Right lung (tissue), 5 donors: ENCODE results near the gene SYNPO2. TPM values are rescaled to one million over a fixed set of nuclear protein-coding genes. Genes with fewer than 3 reads are reported as not detected.
A peak's percentile ranks its signal among the peaks of the same experiment; 100 is the strongest.
"Not testable (repeated sequence)": the region's sequence is repeated elsewhere in the genome, so short reads cannot be mapped to it uniquely, and the experiment has no call there.

ENCODE experiments used
- DNase-seq, 2 donors: peaks; one replicate each; pipeline ENCODE4 v3.0.0-alpha.2; 2013
- polyA plus RNA-seq, 5 donors: library from polyadenylated mRNA; unstranded; fragments of 120-200 nt; gene quantifications; one replicate each; pipeline versions ENCODE4 v1.2.1 to v1.2.3, GENCODE V29; 2013; ENCODE audit warnings: inconsistent platforms in 1 of 5, low replicate concordance in 1 of 5; ENCODE audit not compliant: insufficient read length in 5 of 5, insufficient read depth in 1 of 5

The SYNPO2 gene
- polyA plus RNA-seq, 5 donors = 3.3 to 5.7 (median 4.3) TPM

GRCh38 chr4:118877797-118878196 lies 10.9 kb upstream of the SYNPO2 start:
- no peak for DNase-seq

DNA sequence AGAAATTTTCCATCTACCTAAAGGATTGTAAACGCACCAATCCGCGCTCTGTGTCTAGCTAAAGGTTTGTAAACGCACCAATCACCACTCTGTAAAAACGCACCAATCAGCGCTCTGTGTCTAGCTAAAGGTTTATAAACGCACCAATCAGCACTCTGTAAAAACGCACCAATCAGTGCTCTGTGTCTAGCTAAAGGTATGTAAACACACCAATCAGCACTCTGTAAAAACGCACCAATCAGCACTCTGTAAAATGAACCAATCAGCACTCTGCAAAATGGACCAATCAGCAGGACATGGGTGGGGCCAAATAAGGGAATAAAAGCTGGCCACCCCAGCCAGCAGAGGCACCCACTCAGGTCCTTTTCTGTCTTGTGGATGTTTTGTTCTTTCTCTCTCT lies 10.1 kb upstream of the SYNPO2 start:
- not testable (repeated sequence) for DNase-seq

DNA sequence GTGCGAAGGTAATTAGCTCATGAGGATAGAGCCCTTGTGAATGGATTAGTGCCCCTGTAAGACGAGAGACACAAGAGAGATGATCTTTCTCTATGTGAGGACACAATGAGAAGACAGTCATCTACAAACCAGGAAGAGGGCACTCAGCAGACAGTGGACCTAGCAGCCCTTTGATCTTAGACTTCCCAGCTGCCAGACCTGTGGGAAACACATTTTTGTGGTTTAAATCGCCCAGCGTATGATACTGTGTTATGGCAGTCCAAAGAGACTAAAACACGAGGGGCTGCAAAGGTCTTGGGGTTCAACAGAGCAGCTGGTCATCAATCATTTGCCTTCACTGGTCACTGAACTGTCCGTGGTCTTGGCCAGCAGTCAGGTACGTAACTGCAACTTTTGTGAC lies 9.2 kb upstream of the SYNPO2 start:
- DNase-seq = no peak

- DNase-seq = no peak
Measured at GRCh38 chr4:118881512-118882146, 7.0 kb upstream of the SYNPO2 start.

DNA sequence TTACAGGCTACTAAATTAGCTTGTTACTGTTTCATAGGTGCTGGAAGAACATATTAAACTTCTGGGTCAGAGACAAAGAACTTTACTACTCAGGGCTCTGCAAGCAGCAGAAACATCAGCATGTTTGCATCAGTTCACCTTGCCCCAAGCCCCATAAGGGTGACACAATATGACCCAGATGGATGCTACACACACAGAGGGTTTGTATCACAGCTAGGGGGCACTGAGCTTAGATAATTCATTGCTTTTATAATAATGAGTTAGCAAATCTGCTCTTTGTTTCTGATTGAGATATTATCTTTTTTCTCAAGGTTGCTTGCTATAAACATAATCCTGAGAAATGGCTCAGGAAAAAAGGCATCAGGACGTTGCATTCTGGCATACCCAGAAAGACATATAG lies 4.8 kb upstream of the SYNPO2 start:
- DNase-seq = no peak

DNA sequence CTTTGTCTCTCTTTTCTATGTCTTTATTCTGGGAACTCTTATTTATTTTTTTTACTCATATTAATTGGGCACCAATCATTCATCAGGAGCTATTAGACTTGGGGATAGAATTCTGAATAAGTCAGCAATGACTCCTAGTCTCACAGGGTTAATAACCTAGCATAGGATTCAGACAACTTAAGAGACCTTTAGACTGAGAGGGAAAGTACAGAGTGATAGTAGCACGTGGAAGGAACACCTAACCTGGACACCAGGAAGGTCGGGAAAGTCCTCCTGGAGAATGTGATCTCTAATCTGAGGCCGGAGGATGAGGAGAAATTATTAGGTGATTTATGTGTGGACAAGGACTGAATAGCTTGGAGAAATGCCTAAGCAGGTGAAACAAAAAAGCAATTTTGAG lies 3.9 kb upstream of the SYNPO2 start:
- DNase-seq = no peak

DNA sequence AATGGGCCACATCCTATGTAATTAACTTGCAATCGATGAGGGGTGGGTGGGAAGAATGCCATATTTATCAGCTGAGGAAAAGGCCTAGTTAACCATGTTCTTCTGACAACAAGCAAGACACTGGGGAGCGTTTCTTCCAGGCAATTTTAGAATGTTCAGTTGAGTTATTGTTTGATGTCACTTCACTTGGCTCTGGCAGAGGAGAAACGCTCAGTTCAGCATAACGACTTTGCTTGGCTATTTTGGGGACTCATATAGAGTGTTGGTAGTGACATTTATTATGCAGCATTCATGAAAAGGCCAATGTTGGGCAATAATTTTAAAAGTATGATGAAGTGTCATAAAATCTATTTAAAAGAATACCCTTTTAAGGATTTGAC lies 648 bp downstream of the SYNPO2 start:
- DNase-seq = peak in 1 of 2 donors; percentile 6

DNA sequence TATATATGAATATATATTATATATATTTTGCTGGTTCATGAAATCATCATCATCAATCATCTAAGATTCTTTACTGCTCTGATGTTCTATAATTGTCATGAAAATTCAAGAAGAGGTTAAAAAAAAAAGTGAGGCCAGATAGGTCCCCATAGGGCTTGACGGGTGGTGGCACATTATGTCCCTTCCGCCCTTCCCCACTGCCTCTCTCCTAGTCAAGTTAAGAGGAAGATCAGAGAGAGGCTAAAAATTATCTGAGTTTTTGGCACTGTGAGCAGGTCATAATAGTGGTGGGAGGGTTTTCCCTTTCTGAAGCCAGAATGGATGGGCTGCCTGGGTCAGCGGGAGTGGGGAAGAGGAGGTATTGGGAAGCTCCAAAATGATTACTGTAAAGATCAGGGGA lies 5.4 kb downstream of the SYNPO2 start:
- no peak for DNase-seq

GRCh38 chr4:118898221-118898620 lies 9.6 kb downstream of the SYNPO2 start:
- no peak for DNase-seq

- no peak for DNase-seq
Measured at GRCh38 chr4:118898684-118899138, 10.1 kb downstream of the SYNPO2 start.

DNA sequence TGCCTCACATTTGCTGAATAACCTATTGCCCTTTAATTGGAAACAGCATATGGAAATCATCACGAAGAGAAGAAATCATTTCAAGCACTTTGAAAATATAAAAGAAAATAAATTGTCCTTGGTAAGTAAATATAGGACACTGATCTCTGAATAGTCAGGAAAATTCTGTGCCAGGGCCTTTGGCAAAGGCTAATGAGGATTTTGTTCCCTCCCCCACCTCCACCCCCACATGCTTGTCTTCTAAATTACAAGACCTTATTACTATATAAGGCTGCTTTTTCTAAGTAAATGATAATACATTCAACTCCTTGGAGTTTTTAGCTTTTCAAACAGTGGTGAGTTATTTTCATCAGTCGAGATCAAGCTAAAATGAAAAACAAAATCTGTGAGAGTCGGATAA lies 15.8 kb downstream of the SYNPO2 start:
- DNase-seq = no peak

GRCh38 chr4:118904935-118905334 lies 16.3 kb downstream of the SYNPO2 start:
- DNase-seq = no peak

GRCh38 chr4:118905566-118905965 lies 16.9 kb downstream of the SYNPO2 start:
- no peak for DNase-seq

- DNase-seq = no peak
Measured at GRCh38 chr4:118909173-118909956, 20.7 kb downstream of the SYNPO2 start.

DNA sequence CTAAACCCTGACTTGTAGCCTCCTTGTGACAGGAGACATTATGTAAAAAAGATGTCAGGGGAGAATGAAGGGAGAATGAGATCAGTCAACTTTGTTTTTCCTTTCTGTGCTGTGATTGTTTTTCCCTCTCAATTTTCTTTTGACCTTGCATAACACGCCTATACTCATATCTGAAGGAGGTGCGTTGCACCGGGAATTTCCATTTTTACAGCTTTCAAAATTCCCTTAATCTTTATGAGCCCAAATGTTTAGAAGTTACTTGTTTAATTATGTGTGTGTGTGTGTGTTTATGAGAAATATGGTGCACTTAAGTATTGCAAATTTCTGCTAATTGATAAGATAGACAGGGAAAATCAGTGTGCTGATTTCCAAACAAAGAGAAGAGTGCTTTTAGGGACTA lies 21.6 kb downstream of the SYNPO2 start:
- DNase-seq = no peak

DNA sequence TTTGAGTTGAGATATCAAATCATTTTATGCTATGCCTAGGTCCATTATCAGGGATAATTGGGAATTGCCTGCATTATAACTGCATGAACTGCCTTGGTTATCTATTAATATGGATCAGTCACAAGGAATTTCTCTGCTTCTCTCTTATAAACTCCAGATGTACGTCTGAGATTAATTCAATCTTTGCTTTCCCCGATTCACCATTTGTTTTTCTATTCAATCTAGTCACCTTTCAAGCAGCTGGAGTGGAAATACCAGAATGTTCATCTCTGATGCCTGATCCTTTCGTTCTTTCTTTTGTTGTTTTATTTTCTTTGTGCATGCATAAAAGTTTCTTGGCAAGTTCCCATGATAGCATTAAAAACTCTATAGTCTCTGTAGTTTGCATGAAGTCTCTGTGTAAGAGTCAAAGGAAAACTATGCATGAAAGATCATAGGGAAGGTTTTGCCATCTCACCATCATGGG lies 22.6 kb downstream of the SYNPO2 start:
- DNase-seq = no peak

- DNase-seq = no peak
Measured at GRCh38 chr4:118915468-118915867, 26.8 kb downstream of the SYNPO2 start.

- no peak for DNase-seq
Measured at GRCh38 chr4:118916691-118917289, 28.1 kb downstream of the SYNPO2 start.

DNA sequence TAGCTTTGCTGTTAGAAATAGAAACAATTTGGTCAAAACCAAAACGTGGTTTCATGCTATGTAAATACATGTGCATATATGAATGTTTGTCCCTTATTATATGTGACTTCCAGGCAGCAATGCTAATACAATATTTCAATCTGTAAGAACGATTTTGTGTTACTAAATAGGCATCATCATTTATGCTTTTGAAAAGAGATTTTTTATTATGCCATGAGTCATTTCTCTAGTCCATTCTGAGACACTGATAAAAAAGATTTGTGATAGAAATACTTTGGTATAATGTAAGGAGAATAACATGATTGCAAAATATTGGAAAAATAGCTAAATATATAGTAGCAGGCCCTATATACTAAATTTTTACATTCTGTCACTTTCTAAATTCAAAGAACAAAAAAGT lies 28.9 kb downstream of the SYNPO2 start:
- no peak for DNase-seq

DNA sequence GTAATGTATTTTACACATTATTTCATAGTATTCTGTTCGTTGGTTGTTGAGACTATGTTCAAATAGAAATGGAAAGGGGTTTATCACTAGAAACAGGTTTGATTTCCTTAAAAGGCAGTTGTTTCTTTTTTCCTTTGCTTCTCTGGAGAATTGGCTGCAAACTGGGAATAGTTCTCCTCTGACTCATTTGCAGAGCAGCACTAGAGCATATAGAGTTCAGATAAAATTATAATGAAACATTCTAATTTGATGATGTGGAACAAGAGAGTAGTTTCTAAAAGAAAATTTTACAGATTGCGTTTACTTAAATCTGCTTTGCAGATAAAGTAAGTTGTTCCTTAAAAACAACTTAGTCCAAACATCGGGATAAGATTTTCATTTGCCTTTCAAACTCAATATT lies 29.7 kb downstream of the SYNPO2 start:
- peak; percentile 29 to 42 for DNase-seq

GRCh38 chr4:118920247-118920646 lies 31.6 kb downstream of the SYNPO2 start:
- DNase-seq = no peak

DNA sequence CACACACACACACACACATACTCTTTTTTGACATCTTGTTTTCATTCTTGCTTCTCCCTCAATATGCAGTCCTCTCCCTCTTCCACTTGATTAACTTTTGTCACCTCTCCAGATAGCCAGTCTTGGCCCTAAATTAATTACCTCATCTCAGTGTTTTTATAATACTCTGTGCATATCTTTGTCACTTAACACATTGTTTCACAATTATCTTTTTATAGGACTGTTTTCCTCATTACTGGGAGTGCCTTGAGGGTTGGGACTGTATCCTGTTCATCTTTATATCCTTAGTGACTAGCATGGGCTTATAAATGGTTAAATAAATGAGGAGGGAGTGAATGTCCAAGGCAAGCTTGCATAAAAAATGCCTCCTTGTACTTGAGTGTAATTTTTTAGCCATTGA lies 33.1 kb downstream of the SYNPO2 start:
- no peak for DNase-seq

DNA sequence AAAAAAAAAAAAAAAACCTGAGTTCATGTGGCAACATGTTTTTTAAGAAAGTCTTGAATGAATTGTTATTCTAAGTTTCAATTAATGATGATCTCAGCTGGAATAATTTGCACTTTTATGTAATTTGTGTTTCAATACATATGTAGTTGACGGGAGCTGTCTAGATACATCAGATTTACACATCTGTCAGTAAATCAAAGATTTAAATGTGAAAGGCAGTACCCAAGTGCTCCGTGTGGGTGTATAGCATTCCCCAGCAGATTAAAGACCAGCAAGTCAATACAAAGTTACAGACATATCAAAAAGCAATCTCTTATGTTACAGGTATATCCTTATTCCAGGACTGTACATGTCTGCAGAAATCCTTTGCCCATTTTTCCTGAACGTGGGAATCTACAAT lies 35.2 kb downstream of the SYNPO2 start:
- no peak for DNase-seq
